GM10847 (cell line): Measurements from ENCODE around the gene OLA1.

Experiments
- POLR2A ChIP-seq: IDR thresholded peaks from 2 replicates; pipeline ENCODE4 v1.6.1; 2011; ENCODE audit not compliant: insufficient read length; ENCODE audit errors: extremely low read depth

The OLA1 gene

GRCh38 chr2:174236429-174236828, 11.9 kb downstream of the OLA1 start:
- TF ChIP-seq POLR2A, result no peak

- no peak for TF ChIP-seq POLR2A
These were observed 12.7 kb downstream of the OLA1 start for GRCh38 chr2:174235680-174236079.

DNA sequence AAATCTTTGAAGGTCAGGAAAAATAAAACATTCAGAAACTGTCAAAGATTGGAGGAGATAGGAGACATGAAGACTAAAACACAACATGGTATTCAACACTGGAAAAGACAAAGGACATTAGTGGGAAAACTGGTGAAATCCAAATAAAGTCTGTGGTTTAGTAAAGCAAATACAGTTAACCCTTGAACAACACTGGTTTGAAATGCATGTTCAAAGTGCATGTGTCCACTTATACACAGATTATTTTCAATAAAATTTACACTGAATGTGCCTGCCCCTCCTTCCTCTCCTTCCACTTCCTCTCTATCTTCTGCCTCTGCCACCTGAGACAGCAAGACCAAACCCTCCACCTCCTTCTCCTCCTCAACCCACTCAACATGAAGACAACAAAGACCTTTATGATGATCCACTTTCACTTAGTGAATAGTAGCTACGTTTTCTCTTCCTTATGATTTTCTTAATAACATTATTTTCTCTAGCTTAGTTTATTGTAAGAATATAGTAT, 14.5 kb downstream of the OLA1 start:
- no peak for TF ChIP-seq POLR2A

- no peak for TF ChIP-seq POLR2A
These were observed 20.6 kb downstream of the OLA1 start for GRCh38 chr2:174227748-174228147.

GRCh38 chr2:174224665-174225288, 23.6 kb downstream of the OLA1 start:
- no peak for TF ChIP-seq POLR2A

- no peak for TF ChIP-seq POLR2A
These were observed 24.2 kb downstream of the OLA1 start for GRCh38 chr2:174224125-174224524.

DNA sequence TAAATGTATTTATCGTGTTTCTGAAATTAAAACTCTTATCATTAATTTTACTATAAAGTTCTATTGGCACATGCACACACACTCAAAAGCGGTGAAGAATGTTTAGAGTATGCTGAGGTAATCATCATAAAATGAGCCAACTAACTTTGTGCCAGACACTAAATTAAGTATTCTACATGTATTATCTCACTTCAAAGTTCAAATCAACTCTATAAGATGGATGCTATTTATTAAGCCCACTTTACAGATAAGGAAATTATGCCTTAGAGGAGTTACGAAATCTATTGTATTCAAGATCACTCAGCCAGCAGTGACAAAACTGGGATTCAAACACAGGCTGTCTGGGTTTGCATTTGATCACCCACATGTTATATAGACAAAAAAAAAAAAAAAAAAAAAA, 24.9 kb downstream of the OLA1 start:
- no peak for TF ChIP-seq POLR2A

- no peak for TF ChIP-seq POLR2A
These were observed 26.2 kb downstream of the OLA1 start for GRCh38 chr2:174222154-174222553.

- no peak for TF ChIP-seq POLR2A
These were observed 29.0 kb downstream of the OLA1 start for GRCh38 chr2:174219321-174219720.

DNA sequence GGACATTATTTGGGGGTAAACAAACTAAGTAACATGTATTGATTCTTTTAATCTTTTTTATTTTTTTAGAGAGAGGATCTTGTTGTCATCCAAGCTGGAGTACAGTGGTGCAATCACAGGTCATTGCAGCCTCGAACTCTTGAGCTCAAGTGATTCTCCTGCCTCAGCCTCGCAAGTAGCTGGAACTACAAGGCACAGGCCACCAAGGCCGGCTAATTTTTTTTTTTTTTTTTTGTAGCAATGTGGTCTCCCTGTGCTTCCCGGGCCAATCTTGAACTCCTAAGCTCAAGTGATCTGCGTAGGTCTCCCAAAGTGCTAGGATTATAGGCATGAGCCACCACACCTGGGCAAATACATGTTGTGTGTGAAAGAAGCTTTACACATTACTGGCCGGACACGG, 29.6 kb downstream of the OLA1 start:
- TF ChIP-seq POLR2A, result no peak

- no peak for TF ChIP-seq POLR2A
These were observed 30.5 kb downstream of the OLA1 start for GRCh38 chr2:174217869-174218268.

DNA sequence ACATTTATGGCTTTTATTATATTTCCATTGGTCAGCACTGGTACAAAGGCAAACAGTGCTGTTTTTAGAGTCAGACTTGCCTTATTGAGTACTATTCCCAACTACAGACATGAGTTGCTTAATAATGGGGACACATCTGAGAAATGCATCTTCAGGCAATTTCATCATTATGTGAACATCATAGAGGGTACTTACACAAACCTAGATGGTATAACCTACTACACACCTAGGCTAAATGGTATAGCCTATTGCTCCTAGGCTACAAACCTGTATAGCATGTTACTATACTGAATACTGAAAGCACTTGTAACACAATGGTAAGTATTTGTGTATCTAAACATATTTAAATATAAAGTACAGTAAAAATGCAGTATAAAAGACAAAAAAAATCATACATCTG, 36.4 kb downstream of the OLA1 start:
- no peak for TF ChIP-seq POLR2A

DNA sequence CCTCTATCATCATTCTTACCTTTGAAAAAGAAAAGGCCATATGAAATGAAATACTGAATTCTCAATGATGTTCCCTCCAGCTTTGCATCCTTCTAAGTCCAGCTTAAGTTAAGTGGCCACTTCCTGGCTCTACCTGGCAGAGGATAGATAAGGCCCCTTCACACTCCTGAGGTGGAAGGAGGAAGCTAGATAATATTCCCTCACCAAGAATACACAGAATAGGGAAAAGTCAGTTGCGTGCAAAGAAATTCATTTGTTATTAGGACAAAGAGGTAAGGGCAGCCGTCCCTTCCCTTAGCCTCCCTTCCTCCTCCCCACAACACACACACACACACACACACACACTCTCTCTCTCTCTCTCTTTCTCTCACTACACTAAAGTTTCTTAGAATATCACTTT, 37.5 kb downstream of the OLA1 start:
- no peak for TF ChIP-seq POLR2A

DNA sequence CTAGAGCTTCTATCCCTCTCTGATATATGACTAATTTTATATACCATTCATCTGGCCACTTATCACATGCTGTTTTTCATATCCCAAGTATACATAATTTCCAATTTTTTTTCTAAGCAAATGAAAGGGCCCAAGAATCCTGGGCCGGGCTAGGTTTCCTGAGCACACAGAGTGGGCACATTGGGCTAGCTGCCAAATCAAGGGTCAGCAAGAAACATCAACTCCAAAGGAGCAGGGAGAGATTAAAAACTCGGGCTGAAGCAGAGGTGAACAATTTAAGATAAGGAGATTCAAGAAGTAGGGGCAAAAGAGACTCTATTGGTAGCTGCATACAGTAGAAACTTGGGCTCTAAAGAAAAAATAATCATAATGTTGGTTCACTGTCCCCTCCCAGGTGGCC, 39.0 kb downstream of the OLA1 start:
- TF ChIP-seq POLR2A, result no peak

- no peak for TF ChIP-seq POLR2A
These were observed 40.3 kb downstream of the OLA1 start for GRCh38 chr2:174208026-174208425.

DNA sequence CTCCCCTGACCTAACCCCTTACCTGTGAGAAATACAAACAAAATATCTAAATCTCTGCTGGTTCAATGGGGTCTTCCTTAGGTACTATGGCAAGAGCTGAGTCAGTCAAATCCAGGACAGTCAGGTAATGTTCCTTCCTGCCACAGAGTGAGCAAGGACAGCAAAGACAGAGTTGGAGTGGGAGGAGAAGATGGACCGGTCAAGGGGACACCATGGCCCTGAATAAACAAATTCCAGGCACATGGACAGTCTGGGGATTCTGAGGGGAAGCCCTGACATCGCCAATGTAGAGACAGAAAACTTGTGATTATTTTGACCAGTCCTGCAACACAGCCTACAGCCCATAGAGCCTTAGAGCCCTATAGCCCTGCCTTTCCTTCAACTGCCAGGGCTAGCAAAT, 42.8 kb downstream of the OLA1 start:
- no peak for TF ChIP-seq POLR2A

GRCh38 chr2:174202188-174202587, 46.1 kb downstream of the OLA1 start:
- no peak for TF ChIP-seq POLR2A
